Activated T-cell treated with anti-CD3 and anti-CD28 coated beads for 48 hours (primary cell): ENCODE results near the gene TPD52L2.
"Not testable (repeated sequence)": the region's sequence is repeated elsewhere in the genome, so short reads cannot be mapped to it uniquely, and the experiment has no call there.

Experiments used
- DNase-seq: peaks from one replicate; pipeline ENCODE4 v3.0.0-alpha.2; 2020; ENCODE audit warnings: low read depth

Gene TPD52L2

DNA sequence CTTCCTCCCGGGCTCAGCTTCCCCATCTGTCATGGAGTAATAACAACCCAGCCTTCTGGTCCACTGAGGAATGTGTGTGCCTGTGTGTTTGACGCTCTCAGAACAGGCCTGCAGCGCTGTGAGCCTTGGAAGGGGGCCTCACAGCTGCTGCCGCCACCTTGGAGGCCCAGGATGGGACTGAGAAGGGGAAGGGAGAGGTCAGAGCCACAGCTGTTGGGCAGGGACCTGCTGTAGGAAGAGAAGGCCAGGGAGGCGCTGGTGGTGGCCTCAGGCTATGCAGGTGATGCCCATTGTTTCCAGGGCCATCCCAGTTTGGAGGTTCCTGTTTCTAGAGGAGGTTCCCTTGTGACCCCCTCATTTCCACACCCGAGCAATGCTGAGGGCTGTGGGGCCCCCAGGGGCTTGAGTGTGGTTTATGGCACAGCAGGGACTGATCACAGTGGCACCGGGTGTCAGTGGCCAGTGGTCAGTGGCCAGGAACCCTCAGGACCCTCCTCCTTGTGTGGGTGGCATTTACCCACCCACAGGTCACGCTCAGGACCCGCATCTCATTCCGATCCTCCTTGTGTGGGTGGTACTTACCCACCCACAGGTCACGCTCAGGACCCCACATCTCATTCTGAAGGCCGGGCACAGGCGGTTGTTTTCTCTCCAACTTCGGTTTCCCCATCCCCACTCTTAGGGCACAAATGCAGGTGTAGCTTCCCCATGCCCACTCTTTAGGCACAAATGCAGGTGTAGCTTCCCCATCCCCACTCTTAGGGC lies 14.0 kb downstream of the TPD52L2 start:
- DNase-seq, result no peak

- not testable (repeated sequence) for DNase-seq
Measured at GRCh38 chr20:63880901-63881300, 15.8 kb downstream of the TPD52L2 start.

GRCh38 chr20:63881451-63882226 lies 16.6 kb downstream of the TPD52L2 start:
- no peak for DNase-seq

DNA sequence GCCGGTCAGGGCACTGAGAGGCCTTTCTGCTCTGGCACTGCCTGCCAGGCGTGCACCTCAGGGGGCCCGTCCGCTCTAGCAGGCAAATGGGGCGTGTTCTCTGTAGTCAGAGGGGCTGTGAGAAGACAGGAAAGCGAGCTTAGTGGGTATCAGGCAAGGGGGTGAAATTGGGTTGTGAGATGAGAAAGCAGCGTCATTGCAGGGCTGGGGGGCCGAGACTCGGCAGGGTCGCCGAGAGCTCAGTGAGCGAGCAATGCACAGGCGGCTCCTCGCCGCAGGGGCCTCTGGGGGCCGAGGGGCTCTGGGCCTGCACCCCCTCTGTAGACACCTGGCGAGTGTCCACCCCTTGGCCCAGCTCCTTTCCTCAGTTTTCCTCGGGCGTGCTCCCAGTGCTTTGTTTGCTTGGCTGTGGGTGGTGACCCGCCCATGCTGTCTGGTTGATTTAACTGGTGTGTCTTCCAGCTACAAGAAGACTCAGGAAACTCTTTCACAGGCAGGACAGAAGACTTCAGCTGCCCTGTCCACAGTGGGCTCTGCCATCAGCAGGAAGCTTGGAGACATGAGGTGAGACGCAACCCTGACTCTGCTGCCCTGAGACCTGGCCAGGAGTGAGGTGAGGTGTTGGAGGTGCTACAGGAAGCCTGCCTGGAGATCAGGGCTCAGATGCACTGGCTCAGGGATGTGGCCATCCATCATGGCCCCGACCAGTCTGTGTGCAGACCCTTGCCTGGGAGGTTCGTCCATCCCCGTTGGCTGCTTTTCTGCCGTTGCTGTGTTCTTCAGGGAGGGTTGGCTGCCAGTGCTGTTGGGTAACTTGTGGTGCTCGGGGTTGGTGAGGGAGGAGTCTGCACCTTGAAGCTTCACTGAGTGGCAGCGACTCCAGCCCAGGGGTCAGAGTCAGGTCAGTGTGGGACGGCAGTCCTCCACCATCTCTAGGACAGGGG lies 17.5 kb downstream of the TPD52L2 start:
- no peak for DNase-seq

- no peak for DNase-seq
Measured at GRCh38 chr20:63883201-63883593, 18.1 kb downstream of the TPD52L2 start.

DNA sequence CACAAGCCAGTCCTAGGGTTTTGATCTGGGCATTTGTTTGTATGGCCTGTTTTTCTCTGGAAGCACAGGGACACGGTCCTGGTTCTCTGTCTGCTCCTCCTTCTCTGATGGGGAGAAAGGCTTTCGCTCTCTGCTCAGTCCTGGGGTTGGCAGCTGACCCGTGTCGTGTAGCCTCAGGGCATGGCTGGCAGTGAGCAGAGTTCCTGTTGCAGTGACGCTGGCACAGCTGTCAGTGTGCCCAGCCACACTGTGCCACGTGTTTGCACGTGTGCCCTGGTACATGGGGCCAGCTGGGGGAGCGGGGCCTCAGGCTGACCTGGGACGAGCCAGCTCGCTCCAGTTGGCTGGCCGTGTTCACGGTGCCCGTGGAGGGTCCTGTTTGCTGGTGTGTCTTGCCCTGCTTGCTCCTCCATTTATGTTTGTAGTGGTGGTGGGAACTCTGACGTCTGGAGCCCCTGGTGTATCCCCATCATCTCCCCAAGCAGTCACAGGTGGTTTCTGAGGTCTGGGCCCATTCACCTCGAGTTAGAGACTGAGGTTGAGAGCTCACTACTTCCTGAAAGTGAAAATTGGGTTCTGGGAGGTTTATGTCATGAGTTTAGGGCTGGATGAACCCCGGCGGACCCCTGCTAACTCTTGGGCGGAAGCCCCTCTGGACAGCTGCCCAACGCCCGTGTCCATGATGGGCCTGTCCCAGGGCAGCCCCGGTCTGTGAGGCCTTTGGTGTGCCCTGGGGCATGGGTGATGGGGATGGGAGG lies 19.6 kb downstream of the TPD52L2 start:
- no peak for DNase-seq

DNA sequence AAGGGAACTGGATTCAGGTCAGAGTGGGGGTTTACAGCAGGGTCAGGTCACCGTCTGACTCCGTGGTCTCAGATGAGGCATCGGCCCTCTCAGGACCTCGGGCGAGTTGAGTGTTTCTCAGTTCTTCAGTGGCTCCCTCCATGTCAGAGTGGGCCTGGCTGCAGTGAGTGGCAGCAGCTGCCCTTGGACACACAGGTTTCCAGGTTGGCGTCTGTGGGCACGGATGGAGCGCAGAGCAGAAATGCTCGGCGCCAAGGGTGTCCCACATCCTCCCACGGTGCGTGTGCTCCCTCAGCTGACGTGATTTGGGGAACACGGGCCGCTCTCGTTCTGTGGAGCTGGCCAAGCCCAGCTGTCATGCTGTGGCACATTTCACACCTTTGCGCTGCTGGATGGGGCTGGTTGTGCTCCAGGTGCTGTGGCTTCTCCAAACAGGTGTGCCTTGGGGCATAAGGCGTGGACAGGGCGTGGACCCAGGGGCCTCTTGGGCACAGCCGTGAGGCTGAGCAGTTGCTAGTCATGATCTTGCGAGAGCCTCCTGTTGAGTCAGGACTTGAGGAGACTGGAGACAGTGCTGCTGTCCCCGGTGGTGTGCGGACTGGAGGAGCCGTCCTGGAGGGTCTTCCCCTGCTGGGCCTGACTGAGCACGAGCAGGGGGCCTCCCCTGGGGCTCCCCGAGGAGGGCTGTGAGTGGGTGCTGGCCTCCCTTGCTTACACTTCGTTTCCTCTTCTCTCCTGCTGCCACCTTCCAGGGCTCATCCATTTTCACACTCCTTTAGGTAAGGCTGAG lies 20.4 kb downstream of the TPD52L2 start:
- no peak for DNase-seq

DNA sequence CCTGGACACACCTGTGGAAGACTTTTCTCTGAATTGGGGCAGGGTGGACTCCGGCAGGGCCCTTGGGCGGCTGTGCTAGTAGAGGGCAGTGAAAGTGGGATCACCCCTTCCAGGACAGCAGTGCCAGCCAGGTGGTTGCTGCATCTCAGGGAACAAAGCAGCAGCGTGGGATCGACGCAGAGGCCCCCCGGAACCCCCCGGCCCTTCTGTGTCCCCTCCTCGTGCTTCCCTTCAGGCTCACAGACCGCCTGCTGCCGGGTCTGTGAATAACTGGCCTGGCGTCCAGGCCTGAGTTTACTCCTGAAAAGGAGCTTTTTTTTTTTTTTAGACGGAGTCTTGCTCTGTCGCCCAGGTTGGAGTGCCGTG lies 21.0 kb downstream of the TPD52L2 start:
- DNase-seq, result no peak

- DNase-seq, result no peak
Measured at GRCh38 chr20:63886921-63887320, 21.9 kb downstream of the TPD52L2 start.

GRCh38 chr20:63889241-63890200 lies 24.5 kb downstream of the TPD52L2 start:
- no peak for DNase-seq

DNA sequence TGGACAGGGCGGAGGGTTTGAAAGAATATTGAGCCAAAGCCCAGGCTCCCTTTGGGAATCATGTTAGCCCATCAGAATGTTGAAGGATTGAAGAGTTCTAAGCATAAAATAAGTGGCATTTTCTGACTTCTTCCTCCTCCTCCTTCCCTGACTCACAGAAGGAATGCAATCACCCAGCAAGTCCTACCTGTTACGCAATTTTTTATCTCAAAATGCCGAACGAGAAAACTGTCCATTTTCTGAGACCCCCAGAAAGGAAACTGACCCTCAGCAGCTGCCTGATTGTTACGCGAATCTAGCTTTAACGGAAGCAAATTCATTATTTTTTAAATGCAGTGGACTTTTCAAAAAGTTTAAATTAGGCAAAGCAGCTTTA lies 25.1 kb downstream of the TPD52L2 start:
- DNase-seq, result no peak

DNA sequence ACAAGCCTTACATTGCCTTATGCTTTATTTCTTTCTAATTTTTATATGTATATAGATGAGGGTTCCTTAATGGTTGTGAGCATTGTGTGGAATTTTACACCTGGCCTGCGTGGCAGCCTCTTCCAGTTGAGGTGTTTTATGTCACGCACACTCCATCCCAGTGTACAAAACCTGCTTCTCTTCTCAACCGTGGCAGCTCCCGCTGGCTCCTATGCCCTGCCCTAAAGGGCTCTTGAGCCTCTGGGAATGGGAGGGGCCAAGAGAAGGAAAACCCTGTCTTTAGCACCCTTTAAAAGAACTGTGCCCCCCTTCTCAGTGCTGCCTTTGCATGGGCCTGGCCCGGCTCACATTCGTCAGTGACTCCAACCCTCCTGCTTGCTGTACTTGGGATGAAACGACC lies 25.5 kb downstream of the TPD52L2 start:
- no peak for DNase-seq

DNA sequence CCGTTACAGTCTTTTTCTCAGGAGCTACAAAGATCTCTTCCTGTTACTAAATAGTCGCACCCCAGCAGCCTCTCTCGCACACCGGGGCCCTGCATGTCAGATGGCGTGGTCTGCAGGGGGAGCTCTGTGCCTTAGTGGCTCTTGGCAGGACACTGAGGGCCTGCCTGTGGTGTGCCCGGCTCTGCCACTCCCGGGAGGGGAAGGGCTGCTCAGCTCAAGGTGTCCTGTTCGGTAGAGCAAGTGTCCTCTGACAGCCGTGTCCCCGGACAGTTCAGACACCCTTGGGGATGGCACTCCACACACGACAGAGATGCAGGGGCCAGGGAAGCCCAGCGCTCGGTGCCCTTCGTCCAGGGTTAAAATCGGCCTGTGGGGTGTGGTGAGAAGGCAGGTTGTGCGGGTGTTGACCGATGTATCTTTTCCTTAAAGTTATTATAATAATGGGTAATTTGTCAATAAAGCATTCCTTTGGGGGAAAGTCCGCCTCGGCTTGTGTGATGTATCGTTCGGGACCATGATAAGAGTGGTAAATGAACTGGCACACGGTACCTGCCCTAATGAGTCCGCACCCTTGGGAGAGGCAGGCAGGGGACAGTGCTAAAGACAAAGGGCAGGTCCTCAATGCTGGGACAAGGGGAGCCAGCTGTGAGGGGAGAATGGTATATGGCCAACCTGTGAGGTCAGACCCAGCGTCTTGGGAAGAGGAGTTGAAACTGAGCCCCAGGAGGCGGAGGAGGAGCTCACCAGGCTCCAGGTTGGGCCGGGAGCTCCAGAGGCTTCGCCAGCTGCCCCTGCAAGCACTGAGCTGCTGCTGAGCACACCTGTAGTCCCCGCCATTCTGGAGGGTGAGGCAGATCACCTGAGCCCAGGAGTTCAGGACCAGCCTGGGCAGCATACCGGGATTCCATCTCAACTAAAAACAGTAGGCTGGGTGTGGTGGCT lies 26.3 kb downstream of the TPD52L2 start:
- DNase-seq, result no peak

GRCh38 chr20:63892402-63892801 lies 27.3 kb downstream of the TPD52L2 start:
- DNase-seq, result no peak

DNA sequence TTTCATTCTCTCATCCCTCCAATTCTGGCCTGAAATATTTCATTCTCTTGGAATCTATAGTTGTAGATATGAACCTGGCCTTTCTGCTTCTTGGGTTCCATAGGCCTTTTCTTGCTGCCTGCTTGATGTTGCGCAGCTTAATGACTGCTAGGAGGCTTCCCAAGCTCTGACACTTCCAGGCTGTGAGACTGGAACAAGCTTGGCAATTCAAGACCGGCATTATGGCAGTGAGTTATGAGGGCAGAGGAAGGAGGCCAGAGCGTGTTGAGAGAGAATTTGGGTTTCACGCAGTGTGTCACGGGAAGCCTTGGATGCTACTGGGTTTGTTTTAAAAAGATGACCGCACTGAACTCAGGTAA lies 28.9 kb downstream of the TPD52L2 start:
- no peak for DNase-seq

GRCh38 chr20:63894358-63895201 lies 29.5 kb downstream of the TPD52L2 start, which contains the start of gene DNAJC5:
Gene DNAJC5 (plus strand): TSS chr20:63895126. CDS start chr20:63928346, 33,220 bp downstream.
- peak; percentile 97 for DNase-seq

GRCh38 chr20:63895202-63895951 lies 30.3 kb downstream of the TPD52L2 start:
- DNase-seq, result no peak
